ENCODE measurements around the gene SYT14. TPM values are rescaled to one million over a fixed set of nuclear protein-coding genes. Genes with fewer than 3 reads are reported as not detected.

The SYT14 gene
- total RNA-seq, 2 experiments from 2014 or later = not detected

DNA sequence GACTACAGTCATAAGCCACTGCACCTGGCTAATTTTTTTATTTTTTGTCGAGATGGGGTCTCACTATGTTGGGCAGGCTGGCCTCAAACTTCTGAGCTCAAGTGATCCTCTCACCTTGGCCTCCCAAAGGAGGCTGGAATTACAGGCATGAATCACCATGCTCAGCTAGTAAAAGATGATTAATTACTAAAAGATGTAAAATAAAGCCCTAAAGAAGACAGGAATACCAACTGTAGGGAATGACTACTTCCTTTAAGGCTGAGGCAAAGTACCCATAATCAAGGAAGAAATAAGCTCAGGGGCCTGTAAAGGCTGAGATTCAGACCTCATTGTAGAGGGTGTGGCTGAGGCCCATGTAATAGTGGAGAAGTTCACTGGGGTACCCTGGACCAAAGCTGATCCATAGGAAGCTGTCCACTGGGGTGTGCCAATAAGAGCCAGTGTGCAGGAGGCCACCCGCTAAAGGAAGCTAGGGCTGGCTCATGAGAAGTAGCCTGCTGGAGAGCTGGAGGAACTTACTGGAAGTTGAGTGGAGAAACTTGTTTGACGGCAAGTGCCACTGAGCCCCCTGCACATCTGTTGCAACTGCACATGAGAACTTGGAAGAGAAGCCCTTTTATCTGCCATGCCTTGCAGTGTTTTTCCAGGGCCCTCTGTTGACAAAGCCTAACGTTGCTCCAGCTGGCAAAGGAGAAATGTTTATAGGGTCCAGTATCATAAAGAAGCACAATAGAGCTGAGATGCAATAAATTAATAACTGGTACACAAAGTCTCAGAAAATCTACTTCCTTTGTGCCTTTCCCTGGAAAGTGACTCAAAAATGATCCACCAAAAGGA lies 276.8 kb downstream of the SYT14 start:
- Mint-ChIP-seq H3K9me3 (no peaks in the 10 kb centered on the region), H3K36me3 (no peaks in the 10 kb centered on the region), H3K4me1 (no peaks in the 10 kb centered on the region), H3K4me3 (no peak overlapping the region), H3K27me3 (peaks cover 30% of the 10 kb centered on the region), H3K27ac (no peak overlapping the region)
- DNase-seq = no peak

DNA sequence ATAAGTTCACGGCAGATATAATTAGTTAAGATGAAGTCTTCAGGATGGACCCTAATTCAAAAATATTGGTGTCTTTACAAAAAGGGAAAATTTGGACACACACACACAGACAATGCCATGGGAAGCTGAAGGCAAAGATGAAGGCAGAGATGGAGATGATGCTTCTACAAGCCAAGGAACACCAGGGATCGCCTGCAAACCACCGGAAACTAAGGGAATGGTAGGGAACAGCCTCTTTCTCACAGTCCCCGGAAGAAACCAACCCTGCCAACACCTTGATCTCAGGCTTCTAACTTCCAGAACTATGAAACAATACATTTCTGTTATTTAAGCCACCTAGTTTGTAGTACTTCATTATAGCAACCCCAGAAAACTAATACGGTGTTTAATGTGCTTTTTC lies 279.5 kb downstream of the SYT14 start:
- Mint-ChIP-seq H3K4me1 (no peaks in the 10 kb centered on the region), H3K27me3 (peaks cover 33% of the 10 kb centered on the region), H3K36me3 (no peaks in the 10 kb centered on the region), H3K4me3 (no peak overlapping the region), H3K27ac (no peak overlapping the region), H3K9me3 (no peaks in the 10 kb centered on the region)
- DNase-seq = no peak

DNA sequence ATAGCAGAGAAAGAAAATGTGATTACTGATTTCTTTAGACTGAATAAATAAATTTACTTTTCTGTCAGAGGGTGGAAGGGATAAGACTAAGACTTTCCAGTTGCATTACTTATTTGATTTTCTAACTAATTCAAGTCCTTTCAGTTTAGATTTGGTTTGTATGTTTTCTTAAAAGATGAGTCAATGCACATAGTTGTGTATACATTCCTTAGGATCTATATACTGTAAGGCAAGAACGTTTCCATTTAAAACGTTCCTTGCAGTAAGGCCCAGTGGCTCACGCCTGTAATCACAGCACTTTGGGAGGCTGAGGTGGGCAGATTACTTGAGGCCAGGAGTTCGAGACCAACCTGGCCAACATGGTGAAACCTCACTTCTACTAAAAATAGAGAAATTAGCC lies 280.0 kb downstream of the SYT14 start:
- H3K4me1 Mint-ChIP-seq = no peaks in the 10 kb centered on the region
- H3K36me3 Mint-ChIP-seq = no peaks in the 10 kb centered on the region
- no peak for DNase-seq
- H3K9me3 Mint-ChIP-seq = no peaks in the 10 kb centered on the region
- H3K27me3 Mint-ChIP-seq = peaks cover 37% of the 10 kb centered on the region
- H3K4me3 Mint-ChIP-seq = no peak overlapping the region
- H3K27ac Mint-ChIP-seq = no peak overlapping the region

Other genes with a start within 250 kb of the SYT14 start
- gene HSD11B1, start 233.4 kb upstream of the SYT14 start, total RNA-seq = under 1 TPM in 1 of 2 experiments, not detected in 1; 0.36 TPM
- gene TRAF3IP3, start 182.2 kb upstream of the SYT14 start, total RNA-seq = 100 to 1,000 TPM; 194 to 204 TPM
- gene C1orf74, start 153.7 kb upstream of the SYT14 start, total RNA-seq = 1 to 10 TPM; 1.5 to 1.7 TPM
- 1 to 10 TPM; 2.1 to 2.4 TPM for gene IRF6, start 132.1 kb upstream of the SYT14 start, total RNA-seq
- gene UTP25, start 110.2 kb upstream of the SYT14 start, total RNA-seq = 10 to 100 TPM; 12.2 to 12.5 TPM